HG02678 (cell line): ENCODE measurements around the gene BEND7.
"Not testable (repeated sequence)": the region's sequence is repeated elsewhere in the genome, so short reads cannot be mapped to it uniquely, and the experiment has no call there.

Experiments
- ATAC-seq: cut with Tn5 transposase; IDR thresholded peaks from one replicate; pipeline ENCODE4 v1.9.1; 2021; ENCODE audit warnings: mild to moderate bottlenecking, moderate library complexity; ENCODE audit not compliant: unreplicated experiment

Gene BEND7

DNA sequence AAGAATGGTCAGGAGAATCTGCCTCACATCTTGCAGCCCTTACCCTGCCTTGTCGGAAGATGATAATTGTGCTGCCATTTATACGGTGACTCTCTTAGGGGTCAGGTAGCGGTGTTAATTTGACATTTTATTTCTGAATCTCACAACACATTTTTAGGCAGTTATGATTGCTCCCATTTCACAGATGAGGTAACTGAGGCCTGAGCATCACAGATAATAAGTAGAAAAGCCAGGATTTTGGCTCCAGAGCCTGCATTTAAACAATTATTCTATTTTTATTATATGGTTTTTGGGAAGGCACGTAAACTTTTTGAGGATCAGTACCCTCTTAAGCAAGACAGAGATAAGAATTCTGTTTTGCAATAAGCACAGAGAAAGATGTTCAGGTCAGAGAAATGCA is 103.4 kb downstream of the BEND7 start:
- no peak for ATAC-seq

DNA sequence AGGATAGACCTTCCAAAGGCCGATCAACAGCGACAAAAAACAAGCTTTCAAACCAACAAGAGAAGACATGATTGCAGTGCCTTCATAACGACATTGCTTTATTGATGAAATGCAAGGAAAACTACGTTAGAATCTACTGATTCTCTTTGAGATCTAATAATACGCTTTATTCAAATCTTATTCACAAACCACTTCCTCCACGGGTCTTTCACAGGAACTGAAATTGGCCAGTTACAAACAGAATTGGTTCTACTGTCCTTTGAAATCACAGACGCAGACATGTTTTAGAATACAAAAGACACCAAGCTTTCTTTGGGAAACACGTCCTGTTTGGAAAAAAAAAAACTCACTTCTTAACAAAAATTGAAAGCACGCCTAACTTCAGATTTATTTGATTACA is 106.0 kb downstream of the BEND7 start:
- no peak for ATAC-seq

DNA sequence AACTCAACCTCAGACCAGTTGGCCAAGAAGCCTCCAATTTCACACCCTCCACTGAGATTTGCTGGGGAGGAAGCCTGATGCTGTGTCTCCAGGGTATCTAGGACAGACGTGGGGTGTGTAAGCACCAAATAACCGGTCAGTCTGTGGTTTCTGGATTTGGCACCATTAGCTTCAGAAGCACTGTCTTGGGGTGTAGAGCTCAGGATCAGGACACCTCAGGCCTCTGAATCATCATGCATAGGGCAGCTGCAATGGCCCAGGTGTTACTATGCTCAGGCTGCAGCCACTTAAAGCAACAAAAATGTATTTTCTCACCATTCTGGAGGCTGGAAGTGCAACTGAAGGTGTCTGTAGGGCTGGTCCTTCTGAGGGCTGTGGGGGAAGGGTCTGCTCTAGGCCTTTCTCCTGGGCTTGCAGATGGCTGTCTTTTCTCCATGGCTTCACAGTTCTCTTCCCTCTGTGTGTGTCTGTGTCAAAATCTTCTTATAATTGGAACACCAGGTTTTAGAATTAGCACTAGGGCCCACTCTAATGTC is 107.4 kb downstream of the BEND7 start:
- no peak for ATAC-seq

DNA sequence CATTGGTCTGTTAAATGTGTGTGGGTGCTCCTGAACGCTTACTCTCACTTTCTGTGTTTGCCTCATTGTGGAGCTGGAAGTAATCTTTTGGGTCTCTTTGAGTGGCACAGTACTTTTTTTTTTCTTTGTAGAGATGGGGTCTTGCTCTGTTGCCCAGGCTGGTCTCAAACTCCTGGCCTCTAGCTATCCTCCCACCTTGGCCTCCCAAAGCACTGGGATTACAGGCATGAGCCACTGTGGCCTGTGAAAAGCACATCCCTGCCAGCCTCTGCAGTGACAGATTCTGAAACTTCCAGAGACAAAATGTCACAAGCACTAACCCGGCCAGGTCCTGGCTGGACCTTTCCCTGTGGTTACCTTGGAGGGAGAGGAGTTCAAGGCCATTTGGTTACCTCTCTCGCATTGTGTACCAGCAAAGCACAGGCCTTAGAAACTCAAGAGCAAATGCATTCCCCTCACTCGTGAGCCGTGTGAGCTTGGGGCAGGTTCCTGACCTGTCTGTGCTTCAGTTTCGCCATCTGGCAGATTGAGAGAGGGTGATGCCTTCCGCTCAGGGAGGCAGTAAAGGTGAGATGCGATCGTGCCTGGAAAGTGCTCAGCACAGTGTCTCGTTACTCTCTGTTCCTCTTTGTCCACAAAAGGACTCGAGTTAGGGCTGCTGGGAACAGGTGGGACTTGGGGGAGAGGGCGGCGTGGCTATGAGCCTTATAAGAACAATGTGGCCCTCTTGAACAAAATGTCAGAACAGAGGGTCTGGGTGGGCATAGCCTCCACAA is 108.1 kb downstream of the BEND7 start:
- no peak for ATAC-seq

DNA sequence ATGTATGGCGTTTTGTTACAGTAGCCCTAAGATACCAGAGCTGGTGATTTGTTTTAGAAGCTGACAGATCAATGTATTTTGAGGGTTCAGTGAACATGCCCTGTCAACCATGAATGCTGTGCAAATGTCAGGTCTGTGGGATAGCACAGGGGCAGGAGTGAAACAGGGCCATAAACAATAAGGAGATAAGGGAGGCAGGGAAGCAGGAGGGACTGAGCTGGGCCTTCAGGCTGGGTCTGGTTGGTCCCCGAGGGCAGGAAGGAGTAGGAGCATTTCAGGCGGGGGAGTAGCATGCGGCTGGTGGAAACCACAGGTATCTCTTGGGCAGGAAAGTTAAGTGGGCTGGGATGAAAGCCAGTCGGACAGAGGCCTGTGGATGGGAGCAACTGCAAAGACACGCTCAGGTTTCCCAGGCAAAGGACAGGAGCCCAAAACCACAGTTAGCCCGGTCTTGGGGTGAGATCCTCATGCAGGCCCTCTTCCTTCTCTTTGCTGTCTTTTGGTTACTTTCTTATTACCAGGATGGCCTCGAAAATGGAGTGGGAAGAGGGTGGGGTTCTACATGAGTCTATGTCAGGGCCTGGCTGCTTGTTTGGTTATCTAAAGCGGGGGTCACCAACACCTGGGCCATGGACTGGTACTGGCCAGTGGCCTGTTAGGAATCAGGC is 111.2 kb downstream of the BEND7 start:
- ATAC-seq: no peak

DNA sequence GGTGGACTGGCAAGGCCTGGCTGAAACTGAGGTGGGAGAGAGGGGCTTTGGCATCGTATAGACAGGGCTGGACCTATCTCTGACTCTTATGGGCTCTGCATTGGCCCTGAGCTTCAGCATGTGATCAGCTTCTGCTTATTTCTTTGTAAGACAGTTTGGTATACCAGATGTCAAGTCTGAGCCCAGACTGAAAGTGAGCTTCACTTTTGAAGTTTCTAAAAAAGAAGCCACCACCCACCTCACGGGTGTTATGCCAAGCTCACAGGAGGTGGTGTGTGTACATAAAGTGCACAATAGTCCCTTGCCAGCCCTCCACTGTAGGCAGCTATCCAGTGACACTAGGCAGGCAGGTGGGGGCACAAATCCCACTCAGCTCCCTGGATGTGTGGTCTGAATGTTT is 112.1 kb downstream of the BEND7 start:
- ATAC-seq: no peak

DNA sequence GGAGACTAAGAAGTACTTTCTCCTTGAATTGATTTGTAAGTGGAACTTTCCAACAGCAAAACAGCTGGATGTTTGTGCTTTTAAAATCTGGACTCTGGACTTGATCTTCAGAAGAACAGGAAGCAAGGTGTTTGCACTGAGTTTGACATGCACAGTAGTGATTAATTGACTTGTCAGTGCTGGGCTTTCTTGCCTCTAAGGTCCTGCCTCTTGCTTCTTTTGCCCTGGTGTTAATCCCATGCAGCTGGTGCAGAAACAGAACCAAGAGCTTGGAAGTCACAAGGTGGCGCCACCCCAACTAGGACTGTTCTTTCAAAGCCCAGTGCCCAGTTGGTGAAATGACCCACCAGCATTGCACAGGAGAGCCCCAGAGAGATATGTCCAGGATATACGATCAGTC is 114.0 kb downstream of the BEND7 start:
- ATAC-seq: no peak

DNA sequence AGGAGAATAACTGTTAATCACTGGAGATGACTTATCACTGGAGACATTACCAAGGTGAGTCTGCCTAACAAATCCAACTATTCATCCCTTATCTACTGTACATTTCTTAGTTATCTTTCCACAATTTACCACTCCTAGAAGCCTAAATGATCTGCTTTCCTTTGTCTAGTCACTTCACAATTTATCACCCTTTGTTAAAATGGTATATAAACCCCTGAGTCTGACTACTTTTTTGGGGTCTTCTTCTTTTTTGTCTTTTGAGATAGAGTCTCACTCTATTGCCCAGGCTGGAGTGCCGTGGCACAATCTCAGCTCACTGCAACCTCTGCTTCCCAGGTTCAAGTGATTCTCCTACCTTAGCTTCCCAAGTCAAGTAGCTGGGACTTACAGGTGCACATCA is 114.7 kb downstream of the BEND7 start:
- no peak for ATAC-seq

DNA sequence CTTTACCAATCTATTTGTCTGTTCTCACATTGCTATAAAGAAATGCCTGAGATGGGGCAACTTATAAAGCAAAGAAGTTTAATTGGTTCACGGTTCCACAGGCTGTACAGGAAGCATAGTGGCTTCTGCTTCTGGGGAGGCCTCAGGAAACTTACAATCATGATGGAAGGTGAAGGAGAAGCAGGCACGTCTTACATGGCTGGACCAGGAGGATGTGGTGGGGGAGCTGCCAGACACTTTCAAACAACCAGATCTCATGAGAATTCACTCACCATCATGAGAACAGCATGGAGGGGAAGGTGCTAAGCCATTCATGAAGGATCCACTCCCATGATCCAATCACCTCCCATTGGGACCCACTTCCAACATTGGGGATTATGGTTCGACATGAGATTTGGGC is 115.9 kb downstream of the BEND7 start:
- no peak for ATAC-seq

DNA sequence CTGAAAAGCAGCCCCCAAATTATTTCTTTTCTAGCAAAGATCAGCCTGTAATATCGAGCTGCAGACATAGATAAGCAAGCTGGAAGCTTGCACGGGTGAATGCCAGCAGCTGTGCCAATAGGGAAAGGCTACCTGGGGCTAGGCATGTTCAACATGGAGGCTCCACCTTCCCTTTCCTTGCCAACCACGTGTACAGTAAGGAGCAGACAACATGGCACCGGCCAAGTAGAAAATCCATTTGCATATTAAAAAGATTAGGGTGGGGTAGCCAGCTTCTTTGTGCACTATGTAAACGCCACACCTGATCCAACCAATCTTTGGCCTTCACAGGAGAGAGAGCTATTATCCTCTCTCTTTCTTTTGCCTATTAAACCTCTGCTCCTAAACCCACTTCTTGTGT is 124.0 kb downstream of the BEND7 start:
- ATAC-seq: no peak

DNA sequence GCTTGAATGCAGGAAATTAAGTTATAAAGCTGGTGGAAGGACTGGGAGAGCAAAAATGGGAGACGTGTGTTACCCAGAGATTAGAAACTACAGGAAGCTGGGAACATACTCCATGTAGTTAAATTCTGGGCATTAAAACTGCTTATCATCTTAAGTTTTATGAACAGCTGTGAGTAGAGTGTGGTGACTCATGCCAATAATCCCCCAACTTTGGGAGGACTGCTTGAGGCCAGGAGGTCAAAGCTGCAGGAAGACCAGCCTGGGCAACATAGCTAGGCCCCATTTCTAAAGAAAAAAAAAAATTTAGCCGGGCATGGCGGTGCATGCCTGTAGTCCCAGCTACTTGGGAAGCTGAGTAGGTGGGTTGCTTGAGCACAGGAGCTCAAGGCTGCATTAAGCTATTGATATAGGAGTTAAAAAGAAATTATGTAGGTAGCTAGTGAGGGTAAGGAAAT is 124.5 kb downstream of the BEND7 start:
- no peak for ATAC-seq

DNA sequence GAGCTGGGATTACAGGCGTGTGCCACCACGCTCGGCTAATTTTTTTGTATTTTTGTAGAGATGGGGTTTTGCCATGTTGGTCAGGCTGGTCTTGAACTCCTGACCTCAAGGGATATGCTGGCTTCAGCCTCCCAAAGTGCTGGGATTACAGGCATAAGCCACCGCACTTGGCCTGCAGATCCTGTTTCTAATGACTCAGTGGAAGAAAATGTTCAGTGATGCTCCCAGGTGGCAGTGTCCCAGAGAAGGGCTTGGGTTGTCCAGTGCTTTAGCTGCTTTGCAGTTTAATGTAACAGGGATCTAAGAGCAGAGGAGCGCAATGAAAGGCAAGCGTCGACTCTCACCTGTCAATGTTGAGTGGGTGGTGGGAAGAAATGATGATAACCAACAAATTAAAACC is 125.4 kb downstream of the BEND7 start:
- not testable (repeated sequence) for ATAC-seq

DNA sequence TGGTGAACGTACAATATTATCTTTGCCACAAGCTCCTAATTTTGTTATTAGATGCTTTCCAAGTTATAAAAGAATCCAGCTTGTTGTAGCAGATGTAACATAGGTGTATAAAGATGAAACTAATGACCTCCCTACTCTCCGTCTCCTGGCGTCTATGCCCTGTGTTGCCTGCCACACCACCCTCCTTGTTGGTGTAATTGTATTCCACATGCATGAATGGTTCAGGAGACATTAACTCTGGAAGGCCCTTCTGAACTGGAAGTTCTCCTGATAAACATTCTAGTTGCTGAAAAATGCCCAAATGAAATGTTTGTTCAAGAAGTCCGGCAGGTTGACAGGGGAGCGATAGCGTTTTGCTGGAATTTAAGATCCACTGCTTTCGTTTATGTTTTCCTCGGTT is 126.8 kb downstream of the BEND7 start:
- ATAC-seq: no peak

DNA sequence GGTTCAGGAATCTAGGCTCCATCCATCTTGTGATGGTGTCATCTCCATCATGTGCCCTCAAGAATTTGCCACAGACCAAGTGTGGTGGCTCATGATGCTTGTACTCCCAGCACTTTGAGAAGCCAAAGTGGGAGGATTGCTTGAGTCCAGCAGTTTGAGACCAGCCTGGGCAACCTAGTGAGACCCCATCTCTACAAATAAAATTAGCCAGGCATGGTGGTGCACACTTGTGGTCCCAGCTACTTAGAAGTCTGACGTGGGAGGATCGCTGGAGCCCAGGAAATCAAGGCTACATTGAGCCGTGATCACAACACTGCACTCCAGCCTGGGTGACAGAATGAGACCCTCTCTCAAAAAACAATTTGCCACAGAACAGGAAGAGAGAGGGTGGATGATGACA is 127.7 kb downstream of the BEND7 start:
- ATAC-seq: no peak

DNA sequence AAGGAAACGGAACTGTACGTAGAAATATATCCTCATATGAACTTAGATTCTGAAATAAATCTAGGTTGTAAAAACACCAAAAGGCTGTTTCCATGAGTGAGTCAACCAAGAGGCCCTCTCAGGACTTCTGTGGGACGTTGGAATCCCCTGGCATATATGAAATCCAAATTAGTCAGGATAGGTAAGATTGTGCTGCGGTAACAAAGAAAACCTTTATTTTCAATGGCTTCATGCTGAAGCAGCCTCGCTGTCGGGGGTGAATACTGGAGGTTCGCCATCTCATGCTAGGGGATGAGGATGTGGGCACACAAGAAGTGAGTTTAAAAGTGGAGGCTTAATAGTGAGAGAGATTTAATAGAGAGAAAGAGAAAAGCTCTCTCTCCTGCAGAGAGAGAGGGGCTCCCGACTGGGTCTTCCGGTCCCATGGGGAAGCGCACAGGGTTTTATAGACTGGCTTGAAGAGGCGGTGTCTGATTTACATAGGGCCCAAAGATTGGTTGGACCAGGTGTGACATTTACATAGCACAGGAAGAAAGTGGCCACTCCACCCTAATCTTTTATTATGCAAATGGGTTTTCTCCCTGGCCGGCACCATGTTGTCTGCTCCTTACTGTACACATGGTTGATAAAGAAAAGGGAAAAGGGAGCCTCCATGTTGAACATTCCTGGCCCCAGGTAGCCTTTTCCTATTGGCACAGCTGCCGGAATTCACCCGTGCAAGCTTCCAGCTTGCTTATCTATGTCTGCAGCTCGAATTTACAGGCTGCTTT is 128.4 kb downstream of the BEND7 start:
- no peak for ATAC-seq

DNA sequence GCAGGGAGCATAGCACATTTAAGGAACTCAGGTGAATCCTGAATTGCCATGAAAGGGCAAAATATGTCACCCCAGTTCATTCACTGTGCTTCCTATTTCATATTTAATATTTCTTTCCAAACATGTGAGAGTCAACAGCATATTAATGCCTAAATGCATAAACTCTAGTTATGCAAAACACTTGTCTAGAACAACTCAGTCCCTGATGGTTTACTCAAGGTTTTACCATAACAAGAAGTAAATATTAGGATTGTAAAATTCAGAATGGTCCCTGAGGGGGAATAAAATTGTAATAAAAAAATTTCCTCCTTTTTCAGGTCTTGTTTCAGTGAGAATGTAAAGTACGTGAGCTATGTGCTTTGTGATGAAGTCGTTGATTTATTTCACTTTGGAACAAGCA is 129.1 kb downstream of the BEND7 start:
- ATAC-seq: no peak

DNA sequence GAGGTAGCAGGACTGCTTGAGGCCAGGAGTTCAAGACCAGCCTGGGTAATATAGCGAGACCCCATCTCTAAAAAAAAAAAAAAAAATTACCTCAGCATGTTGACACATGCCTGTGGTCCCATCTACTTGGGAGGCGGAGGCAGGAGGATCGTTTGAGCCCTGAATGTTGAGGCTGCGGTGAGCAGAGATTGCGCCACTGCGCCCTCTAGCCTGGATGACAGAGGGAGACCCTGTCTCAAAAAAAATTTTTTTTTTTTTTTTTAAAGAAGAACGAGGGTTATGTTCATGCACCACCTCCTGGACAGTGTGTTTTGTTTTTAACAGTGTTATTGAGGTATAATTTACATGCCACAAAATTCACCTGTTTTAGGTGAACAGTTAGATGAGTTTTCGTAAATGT is 129.6 kb downstream of the BEND7 start:
- ATAC-seq: no peak

DNA sequence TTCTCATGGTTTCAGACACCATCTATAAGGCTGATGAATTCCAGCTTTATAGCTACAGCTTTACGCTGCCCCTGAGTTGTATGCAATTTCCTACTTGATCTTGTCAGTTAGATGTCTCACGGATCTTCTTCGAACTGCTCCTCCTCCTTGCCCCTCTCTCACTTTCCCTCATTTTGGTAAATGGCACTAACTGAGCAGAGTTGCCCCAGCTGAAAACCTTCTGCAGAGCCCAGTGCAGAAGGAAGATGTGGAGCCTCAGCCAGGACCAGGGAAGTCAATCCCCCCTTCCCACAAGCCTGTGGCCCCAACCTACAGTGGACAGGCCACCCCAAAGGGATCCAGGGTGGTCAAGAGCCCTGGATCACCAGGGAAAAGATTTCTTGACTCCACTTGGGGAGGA is 131.8 kb downstream of the BEND7 start:
- ATAC-seq: no peak

DNA sequence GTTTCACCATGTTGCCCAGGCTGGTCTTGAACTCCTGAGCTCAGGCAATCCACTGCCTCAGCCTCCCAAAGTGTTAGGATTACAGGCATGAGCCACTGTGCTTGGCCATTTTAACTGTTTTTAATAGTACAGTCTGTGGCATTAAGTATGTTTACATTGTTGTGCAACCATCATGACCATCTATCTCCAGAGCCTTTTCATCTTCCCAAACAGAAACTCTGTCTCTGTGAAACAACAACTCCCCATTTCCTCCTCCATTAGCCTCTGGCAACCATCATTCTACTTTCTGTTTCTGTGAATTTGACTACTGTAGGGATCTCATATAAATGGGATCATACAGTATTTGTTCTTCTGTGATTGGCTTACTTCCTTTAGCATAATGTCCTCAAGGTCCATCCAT is 132.4 kb downstream of the BEND7 start:
- ATAC-seq: no peak

DNA sequence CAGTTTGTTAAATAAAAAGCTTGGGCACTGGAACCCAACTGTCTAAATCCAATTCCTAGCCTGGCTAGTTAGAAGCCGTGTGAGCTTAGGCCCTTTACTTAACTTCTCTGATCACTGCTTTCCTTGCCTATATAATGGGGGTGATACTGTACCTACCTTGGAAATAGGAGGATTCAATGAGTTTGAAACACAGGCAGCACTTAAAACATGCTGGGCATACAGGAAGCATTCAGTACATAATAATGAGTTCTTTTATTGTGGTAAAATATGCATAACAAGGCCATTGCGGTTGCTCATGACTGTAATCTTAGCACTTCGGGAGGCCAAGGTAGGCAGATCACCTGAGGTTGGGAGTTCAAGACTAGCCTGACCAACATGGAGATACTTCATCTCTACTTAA is 133.3 kb downstream of the BEND7 start:
- ATAC-seq: no peak

DNA sequence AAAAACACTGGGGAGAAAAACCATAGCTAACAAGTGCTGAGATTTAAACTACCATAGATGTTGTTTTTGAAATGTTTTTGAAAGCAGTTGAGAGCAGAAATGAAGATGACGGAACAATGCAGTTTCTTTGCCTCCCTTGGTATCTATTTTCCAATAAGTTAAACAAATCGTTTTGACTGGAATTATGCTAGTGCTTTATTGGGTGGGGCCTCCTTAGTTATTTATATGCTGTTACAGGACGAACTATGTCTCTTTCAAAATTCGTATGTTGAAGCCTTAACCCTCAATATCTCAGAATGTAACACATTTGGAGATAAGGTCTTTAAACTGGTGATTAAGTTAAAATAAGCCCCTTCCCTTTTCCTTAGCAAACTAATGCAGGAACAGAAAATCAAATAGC is 135.2 kb downstream of the BEND7 start:
- ATAC-seq: no peak

DNA sequence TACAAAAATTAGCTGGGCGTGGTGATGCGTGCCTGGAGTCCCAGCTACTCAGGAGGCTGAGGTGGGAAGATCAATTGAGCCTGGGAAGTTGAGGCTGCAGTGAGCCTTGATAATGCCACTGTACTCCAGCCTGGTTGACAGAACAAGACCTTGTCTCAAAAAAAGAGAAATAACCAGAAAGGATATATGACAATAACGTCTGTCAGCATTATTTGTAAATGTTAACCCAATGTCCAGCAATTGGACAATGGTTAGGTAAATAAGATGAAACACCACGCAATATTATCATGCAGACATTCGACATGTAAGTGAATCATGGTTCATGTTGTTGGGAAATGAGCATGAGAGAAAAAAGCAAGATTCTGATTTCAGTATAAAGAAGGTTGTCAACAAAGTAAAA is 136.1 kb downstream of the BEND7 start:
- ATAC-seq: no peak
